ENCODE measurements around the gene DUSP14. TPM values are rescaled to one million over a fixed set of nuclear protein-coding genes. Genes with fewer than 3 reads are reported as not detected.
A peak's percentile ranks its signal among the peaks of the same experiment; 100 is the strongest.

The DUSP14 gene
- total and polyA plus RNA-seq, 2 of the 13 experiments (the other 11 are each of a cell fraction or from before 2014, with no cell fraction given), result 33.5 to 39.8 TPM

DNA sequence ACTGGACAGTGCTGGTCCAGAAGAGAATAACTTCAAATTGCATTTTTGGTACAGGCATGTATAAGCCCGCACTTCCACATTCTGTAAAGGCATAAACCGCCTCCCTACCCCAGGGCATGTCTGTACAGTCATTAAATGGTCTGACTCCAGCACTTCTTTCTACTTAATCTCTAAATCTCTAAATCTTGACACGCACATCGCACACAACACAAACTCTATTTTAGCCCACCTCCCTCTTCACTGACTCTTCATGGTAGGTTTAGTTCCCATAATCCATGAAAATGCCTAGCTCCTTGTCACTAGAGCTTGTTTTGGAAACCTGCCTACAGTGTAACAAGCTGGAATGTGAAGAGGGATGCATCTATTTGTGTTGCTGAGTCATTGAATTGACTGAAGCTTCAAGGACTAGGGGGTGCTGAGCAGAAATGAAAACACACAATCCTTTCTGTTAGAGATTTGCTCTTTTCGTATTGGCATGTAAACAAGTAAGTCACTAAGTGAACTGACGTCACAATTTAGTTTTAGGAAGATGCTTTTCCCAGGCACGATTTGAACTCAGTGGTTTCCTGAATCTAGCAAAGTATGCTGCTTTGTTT is 1.6 kb upstream of the DUSP14 start:
- intact Hi-C loops (cut with micrococcal nuclease; ENCODE audit: unreplicated experiment), result loop anchor here (2.0 kb wide), 1 partner anchor 79 kb away; no protein-coding TSS in a partner anchor
- Histone ChIP-seq H3K9me3 (ENCODE audit: low read length) (no peaks in the 10 kb centered on the region), H3K4me3 (replicated peaks in 1 of 3; ENCODE audit: insufficient read depth in 1 of 3, low read depth in 2 of 3, low read length in 3 of 3) (peak overlapping the region; percentile 71 to 86 (median 84)), H2AFZ (ENCODE audit: low read length) (no peak overlapping the region), H3K4me1 (ENCODE audit: insufficient read depth, low read length) (peaks cover 47% of the 10 kb centered on the region), H4K20me1 (ENCODE audit: insufficient read depth, low read length) (peaks cover 12% of the 10 kb centered on the region; the same call in 1 of the 2 replicates), H3K27me3 (ENCODE audit: control insufficient read depth in 1 of 2, insufficient read depth in 2 of 2, low read length in 2 of 2) (no peaks in the 10 kb centered on the region; a peak in 1 of 5 replicates), H3K79me2 (ENCODE audit: insufficient read depth, low read length) (peaks cover 30% of the 10 kb centered on the region), H3K4me2 (ENCODE audit: low read depth, low read length) (peak overlapping the region; percentile 98), H3K36me3 (replicated peaks in 1 of 2; ENCODE audit: control insufficient read depth in 1 of 2, insufficient read depth in 2 of 2, low read length in 2 of 2) (no peaks in the 10 kb centered on the region), H3K27ac (ENCODE audit: extremely low read length, insufficient read depth, low read length) (peak overlapping the region; percentile 97), H3K9ac (ENCODE audit: insufficient read depth, low read depth, low read length) (peak overlapping the region; percentile 91)
- peak; percentile 67 for ATAC-seq
- BruUV-seq (replicated peaks), result no TSS peak
- 30% methylated on average over 7 of the region's 7 CpGs for WGBS (ENCODE audit: low lambda C conversion rate)
- peak; percentile 98 for DNase-seq (ENCODE audit: low spot score)
- POLR2A ChIA-PET, result interaction anchor here (0.9 to 1.5 kb wide), 6 partner anchors 11 to 81 kb away, joined by 3 to 22 read pairs (median 4); partner anchors contain the start of genes ACACA and TADA2A
- CTCF ChIA-PET (ENCODE audit: low intra/inter-chr PET ratio, low total read pairs), result no interaction called here
- no peak for FAIRE-seq
- in situ Hi-C loops (cut with HindIII; ENCODE audit: extremely low pct_ligation_motif_present, low pct_unique_long_range_greater_than_20kb), result no loop called here
- TF ChIP-seq, protein P1, sequence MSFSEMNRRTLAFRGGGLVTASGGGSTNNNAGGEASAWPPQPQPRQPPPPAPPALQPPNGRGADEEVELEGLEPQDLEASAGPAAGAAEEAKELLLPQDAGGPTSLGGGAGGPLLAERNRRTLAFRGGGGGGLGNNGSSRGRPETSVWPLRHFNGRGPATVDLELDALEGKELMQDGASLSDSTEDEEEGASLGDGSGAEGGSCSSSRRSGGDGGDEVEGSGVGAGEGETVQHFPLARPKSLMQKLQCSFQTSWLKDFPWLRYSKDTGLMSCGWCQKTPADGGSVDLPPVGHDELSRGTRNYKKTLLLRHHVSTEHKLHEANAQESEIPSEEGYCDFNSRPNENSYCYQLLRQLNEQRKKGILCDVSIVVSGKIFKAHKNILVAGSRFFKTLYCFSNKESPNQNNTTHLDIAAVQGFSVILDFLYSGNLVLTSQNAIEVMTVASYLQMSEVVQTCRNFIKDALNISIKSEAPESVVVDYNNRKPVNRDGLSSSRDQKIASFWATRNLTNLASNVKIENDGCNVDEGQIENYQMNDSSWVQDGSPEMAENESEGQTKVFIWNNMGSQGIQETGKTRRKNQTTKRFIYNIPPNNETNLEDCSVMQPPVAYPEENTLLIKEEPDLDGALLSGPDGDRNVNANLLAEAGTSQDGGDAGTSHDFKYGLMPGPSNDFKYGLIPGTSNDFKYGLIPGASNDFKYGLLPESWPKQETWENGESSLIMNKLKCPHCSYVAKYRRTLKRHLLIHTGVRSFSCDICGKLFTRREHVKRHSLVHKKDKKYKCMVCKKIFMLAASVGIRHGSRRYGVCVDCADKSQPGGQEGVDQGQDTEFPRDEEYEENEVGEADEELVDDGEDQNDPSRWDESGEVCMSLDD (CRISPR knock-in tag; IDR thresholded peaks at IDR 0.05; ENCODE audit: borderline replicate concordance), result no peak
- TF ChIP-seq, protein P2, sequence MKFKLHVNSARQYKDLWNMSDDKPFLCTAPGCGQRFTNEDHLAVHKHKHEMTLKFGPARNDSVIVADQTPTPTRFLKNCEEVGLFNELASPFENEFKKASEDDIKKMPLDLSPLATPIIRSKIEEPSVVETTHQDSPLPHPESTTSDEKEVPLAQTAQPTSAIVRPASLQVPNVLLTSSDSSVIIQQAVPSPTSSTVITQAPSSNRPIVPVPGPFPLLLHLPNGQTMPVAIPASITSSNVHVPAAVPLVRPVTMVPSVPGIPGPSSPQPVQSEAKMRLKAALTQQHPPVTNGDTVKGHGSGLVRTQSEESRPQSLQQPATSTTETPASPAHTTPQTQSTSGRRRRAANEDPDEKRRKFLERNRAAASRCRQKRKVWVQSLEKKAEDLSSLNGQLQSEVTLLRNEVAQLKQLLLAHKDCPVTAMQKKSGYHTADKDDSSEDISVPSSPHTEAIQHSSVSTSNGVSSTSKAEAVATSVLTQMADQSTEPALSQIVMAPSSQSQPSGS (CRISPR knock-in tag; IDR thresholded peaks at IDR 0.05), result peak; percentile 70; the same call in 1 of the 2 replicates
- TF ChIP-seq POLR2A (IDR thresholded peaks at IDR 0.05; ENCODE audit: insufficient read depth in 1 of 2, low read depth in 2 of 2, low read length in 2 of 2), result peak; percentile 30 to 40; a peak in 1 of 4 replicates
- peak; percentile 66; the same call in 1 of the 2 replicates for TF ChIP-seq IRF2 (CRISPR knock-in tag; IDR thresholded peaks at IDR 0.05)
- peak; percentile 73 for TF ChIP-seq FOXA1 (IDR thresholded peaks at IDR 0.05)
- TF ChIP-seq FOXA1 (CRISPR knock-in tag; IDR thresholded peaks at IDR 0.05), result peak; percentile 92
- no peak for TF ChIP-seq ZFP41 (CRISPR knock-in tag; IDR thresholded peaks at IDR 0.05; ENCODE audit: borderline replicate concordance)
- TF ChIP-seq GATAD2A (CRISPR knock-in tag; IDR thresholded peaks at IDR 0.05), result peak; percentile 86
- TF ChIP-seq FOXJ3 (CRISPR knock-in tag; IDR thresholded peaks at IDR 0.05; ENCODE audit: borderline replicate concordance), result peak; percentile 13; the same call in 1 of the 2 replicates
- TF ChIP-seq SYNCRIP (IDR thresholded peaks at IDR 0.05; ENCODE audit: insufficient read depth, low read depth, low read length), result no peak
- TF ChIP-seq DNMT3B (CRISPR knock-in tag; conservative IDR thresholded peaks at IDR 0.05), result 0 out of 2 replicates have a peak, but pooled peaks have one; percentile 65
- no peak for TF ChIP-seq TCF12 (IDR thresholded peaks at IDR 0.05)
- TF ChIP-seq TCF12 (CRISPR knock-in tag; IDR thresholded peaks at IDR 0.05), result 0 out of 2 replicates have a peak, but pooled peaks have one; percentile 41
- TF ChIP-seq, protein P3, sequence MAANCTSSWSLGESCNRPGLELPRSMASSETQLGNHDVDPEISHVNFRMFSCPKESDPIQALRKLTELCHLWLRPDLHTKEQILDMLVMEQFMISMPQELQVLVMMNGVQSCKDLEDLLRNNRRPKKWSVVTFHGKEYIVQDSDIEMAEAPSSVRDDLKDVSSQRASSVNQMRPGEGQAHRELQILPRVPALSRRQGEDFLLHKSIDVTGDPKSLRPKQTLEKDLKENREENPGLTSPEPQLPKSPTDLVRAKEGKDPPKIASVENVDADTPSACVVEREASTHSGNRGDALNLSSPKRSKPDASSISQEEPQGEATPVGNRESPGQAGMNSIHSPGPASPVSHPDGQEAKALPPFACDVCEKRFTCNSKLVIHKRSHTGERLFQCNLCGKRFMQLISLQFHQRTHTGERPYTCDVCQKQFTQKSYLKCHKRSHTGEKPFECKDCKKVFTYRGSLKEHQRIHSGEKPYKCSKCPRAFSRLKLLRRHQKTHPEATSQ (CRISPR knock-in tag; IDR thresholded peaks at IDR 0.05; ENCODE audit: borderline replicate concordance), result no peak
- TF ChIP-seq MAFK (conservative IDR thresholded peaks at IDR 0.05 in 1 of 2, IDR thresholded peaks at IDR 0.05 in 1 of 2; ENCODE audit: low read length in 2 of 2), result peak; percentile 94 to 98
- TF ChIP-seq, protein P4, sequence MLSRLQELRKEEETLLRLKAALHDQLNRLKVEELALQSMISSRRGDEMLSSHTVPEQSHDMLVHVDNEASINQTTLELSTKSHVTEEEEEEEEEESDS (CRISPR knock-in tag; IDR thresholded peaks at IDR 0.05; ENCODE audit: borderline replicate concordance), result no peak
- TF ChIP-seq, protein P5, sequence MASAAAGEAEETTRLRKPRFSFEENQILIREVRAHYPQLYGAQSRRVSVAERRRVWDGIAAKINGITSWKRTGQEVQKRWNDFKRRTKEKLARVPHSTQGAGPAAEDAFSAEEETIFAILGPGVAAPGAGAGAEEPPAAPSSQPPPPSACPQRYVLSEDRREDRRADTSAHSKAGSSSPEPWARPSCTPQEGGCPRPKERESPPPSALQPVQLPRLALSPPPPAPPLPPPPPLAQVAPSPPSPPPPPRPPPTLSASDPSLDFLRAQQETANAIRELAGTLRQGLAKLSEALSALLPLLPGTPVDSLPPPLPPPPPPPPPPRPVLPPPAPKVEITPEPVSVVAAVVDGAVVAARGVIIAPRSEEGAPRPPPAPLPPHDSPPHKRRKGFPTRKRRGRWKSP (CRISPR knock-in tag; IDR thresholded peaks at IDR 0.05), result no peak
- TF ChIP-seq ZNF451 (CRISPR knock-in tag; IDR thresholded peaks at IDR 0.05), result no peak

Data from HepG2 (cell line).